Measurements from ENCODE around the gene ITFG1. TPM values are rescaled to one million over a fixed set of nuclear protein-coding genes. Genes with fewer than 3 reads are reported as not detected.
A peak's percentile ranks its signal among the peaks of the same experiment; 100 is the strongest.

ITFG1 gene
- total and polyA plus RNA-seq, 2 of the 13 experiments (the other 11 are each of a cell fraction or from before 2014, with no cell fraction given): 74.5 to 150 TPM

GRCh38 chr16:47499700-47500264 is 38.9 kb upstream of the ITFG1 start (continued):
- peak; percentile 33; the same call in 1 of the 2 replicates for TF ChIP-seq MEIS2 (CRISPR knock-in tag; IDR thresholded peaks at IDR 0.05)
- 0 out of 2 replicates have a peak, but pooled peaks have one; percentile 41 for TF ChIP-seq ZNF274 (CRISPR knock-in tag; IDR thresholded peaks at IDR 0.05)
- 0 out of 2 replicates have a peak, but pooled peaks have one; percentile 2 for TF ChIP-seq CC2D1A (CRISPR knock-in tag; IDR thresholded peaks at IDR 0.05)
- TF ChIP-seq, protein P1, sequence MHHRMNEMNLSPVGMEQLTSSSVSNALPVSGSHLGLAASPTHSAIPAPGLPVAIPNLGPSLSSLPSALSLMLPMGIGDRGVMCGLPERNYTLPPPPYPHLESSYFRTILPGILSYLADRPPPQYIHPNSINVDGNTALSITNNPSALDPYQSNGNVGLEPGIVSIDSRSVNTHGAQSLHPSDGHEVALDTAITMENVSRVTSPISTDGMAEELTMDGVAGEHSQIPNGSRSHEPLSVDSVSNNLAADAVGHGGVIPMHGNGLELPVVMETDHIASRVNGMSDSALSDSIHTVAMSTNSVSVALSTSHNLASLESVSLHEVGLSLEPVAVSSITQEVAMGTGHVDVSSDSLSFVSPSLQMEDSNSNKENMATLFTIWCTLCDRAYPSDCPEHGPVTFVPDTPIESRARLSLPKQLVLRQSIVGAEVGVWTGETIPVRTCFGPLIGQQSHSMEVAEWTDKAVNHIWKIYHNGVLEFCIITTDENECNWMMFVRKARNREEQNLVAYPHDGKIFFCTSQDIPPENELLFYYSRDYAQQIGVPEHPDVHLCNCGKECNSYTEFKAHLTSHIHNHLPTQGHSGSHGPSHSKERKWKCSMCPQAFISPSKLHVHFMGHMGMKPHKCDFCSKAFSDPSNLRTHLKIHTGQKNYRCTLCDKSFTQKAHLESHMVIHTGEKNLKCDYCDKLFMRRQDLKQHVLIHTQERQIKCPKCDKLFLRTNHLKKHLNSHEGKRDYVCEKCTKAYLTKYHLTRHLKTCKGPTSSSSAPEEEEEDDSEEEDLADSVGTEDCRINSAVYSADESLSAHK (CRISPR knock-in tag; IDR thresholded peaks at IDR 0.05; ENCODE audit: borderline replicate concordance): no peak
- TF ChIP-seq NKX3-1 (CRISPR knock-in tag; IDR thresholded peaks at IDR 0.05): peak; percentile 51; the same call in 1 of the 2 replicates
- no peak for TF ChIP-seq NFAT5 (CRISPR knock-in tag; IDR thresholded peaks at IDR 0.05)
- TF ChIP-seq REL (CRISPR knock-in tag; conservative IDR thresholded peaks at IDR 0.05): no peak
- TF ChIP-seq, protein P2, sequence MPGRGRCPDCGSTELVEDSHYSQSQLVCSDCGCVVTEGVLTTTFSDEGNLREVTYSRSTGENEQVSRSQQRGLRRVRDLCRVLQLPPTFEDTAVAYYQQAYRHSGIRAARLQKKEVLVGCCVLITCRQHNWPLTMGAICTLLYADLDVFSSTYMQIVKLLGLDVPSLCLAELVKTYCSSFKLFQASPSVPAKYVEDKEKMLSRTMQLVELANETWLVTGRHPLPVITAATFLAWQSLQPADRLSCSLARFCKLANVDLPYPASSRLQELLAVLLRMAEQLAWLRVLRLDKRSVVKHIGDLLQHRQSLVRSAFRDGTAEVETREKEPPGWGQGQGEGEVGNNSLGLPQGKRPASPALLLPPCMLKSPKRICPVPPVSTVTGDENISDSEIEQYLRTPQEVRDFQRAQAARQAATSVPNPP (CRISPR knock-in tag; IDR thresholded peaks at IDR 0.05): no peak; the same call in 1 of the 2 replicates
- peak in 1 of 2 experiments; percentile 49; a peak in 1 of 4 replicates for TF ChIP-seq POLR2A (IDR thresholded peaks at IDR 0.05; ENCODE audit: insufficient read depth in 1 of 2, low read depth in 2 of 2, low read length in 2 of 2)
- peak; percentile 77 for TF ChIP-seq THAP11 (CRISPR knock-in tag; IDR thresholded peaks at IDR 0.05)
- TF ChIP-seq ZNF747 (CRISPR knock-in tag; IDR thresholded peaks at IDR 0.05; ENCODE audit: borderline replicate concordance): peak; percentile 64
- no peak for TF ChIP-seq SOX6 (IDR thresholded peaks at IDR 0.05)
- peak; percentile 91 for TF ChIP-seq SOX6 (CRISPR knock-in tag; IDR thresholded peaks at IDR 0.05)
- no peak for TF ChIP-seq TBX3 (IDR thresholded peaks at IDR 0.05; ENCODE audit: borderline replicate concordance)
- TF ChIP-seq THRA (CRISPR knock-in tag; IDR thresholded peaks at IDR 0.05; ENCODE audit: borderline replicate concordance): peak; percentile 87; the same call in 1 of the 2 replicates
- TF ChIP-seq HDAC6 (IDR thresholded peaks at IDR 0.05; ENCODE audit: low read depth, low read length): no peak
- peak; percentile 47; the same call in 1 of the 2 replicates for TF ChIP-seq UBTF (CRISPR knock-in tag; IDR thresholded peaks at IDR 0.05)

Data from HepG2 (cell line).